ENCODE measurements around the gene CHRNB4. TPM values are rescaled to one million over a fixed set of nuclear protein-coding genes. Genes with fewer than 3 reads are reported as not detected.

Gene CHRNB4
- total and polyA plus RNA-seq, 10 of the 15 experiments (the other 5 are each of a cell fraction or from before 2014, with no cell fraction given) = 0.10 TPM; not detected in 9

- no peaks in the 10 kb centered on the region for H3K4me1 ChIP-seq (ENCODE audit: control insufficient read depth, insufficient read depth, low read length)
- DNase-seq (ENCODE audit: low read depth, low spot score) (no peak), ATAC-seq (no peak), FAIRE-seq (no peak)
- H3K4me3 ChIP-seq = no peak overlapping the region
- H3K9ac ChIP-seq (ENCODE audit: control insufficient read depth, insufficient read depth, low read length) = no peak overlapping the region
- ChIA-PET CTCF (no interaction called here), SMC1A (ENCODE audit: uncharacterized antibody, unreplicated experiment) (no interaction called here), RAD21 (ENCODE audit: unreplicated experiment) (no interaction called here), POLR2A (no interaction called here)
- H4K20me1 ChIP-seq (ENCODE audit: control insufficient read depth, insufficient read depth) = no peaks in the 10 kb centered on the region
- H2AFZ ChIP-seq (ENCODE audit: control insufficient read depth, low read depth, low read length) = no peak overlapping the region
- TF ChIP-seq BCL3 (IDR thresholded peaks at IDR 0.05; ENCODE audit: borderline replicate concordance, insufficient read depth, low read depth, low read length, poor library complexity, severe bottlenecking) = no peak
- no peak for TF ChIP-seq RUNX3 (IDR thresholded peaks at IDR 0.05; ENCODE audit: low read length)
- no peak for TF ChIP-seq SMAD5 (IDR thresholded peaks at IDR 0.05; ENCODE audit: low read depth)
- TF ChIP-seq ZNF687 (IDR thresholded peaks at IDR 0.05) = no peak
- no peak for TF ChIP-seq DPF2 (IDR thresholded peaks at IDR 0.05)
- no peak for TF ChIP-seq TCF12 (IDR thresholded peaks at IDR 0.05; ENCODE audit: low read depth, low read length)
- no peak for TF ChIP-seq GABPA (IDR thresholded peaks at IDR 0.05; ENCODE audit: low read depth)
- peaks cover 0 to 3% of the 10 kb centered on the region in 2 experiments; a peak in 1 of 4 replicates for H3K27me3 ChIP-seq (replicated peaks in 1 of 2; ENCODE audit: control insufficient read depth in 2 of 2, insufficient read depth in 2 of 2, low read length in 1 of 2)
- no peaks in the 10 kb centered on the region for H3K9me3 ChIP-seq (replicated peaks; ENCODE audit: control insufficient read depth, insufficient read depth, low read length)
- no TSS peak for BruUV-seq (replicated peaks)
- intact Hi-C loops (cut with micrococcal nuclease; ENCODE audit: unreplicated experiment) = no loop called here
- 40% methylated on average over 6 of the region's 6 CpGs for WGBS (ENCODE audit: insufficient coverage, insufficient replicate concordance, low lambda C conversion rate, missing lambda C conversion rate)
- no peak overlapping the region for H3K4me2 ChIP-seq (ENCODE audit: control insufficient read depth, insufficient read depth)
- H3K36me3 ChIP-seq (ENCODE audit: control insufficient read depth in 2 of 2, insufficient read depth in 2 of 2, low read length in 1 of 2) = no peaks in the 10 kb centered on the region
- H3K27ac ChIP-seq (ENCODE audit: control insufficient read depth, insufficient read depth) = no peak overlapping the region
- no peaks in the 10 kb centered on the region for H3K79me2 ChIP-seq (ENCODE audit: control insufficient read depth, insufficient read depth, low read length)
- in situ Hi-C loops (cut with MboI) = no loop called here
Observed at GRCh38 chr15:78626381-78626995, 14.5 kb downstream of the CHRNB4 start.
